ENCODE data around the gene CLCN4.
A peak's percentile ranks its signal among the peaks of the same experiment; 100 is the strongest.

The CLCN4 gene

DNA sequence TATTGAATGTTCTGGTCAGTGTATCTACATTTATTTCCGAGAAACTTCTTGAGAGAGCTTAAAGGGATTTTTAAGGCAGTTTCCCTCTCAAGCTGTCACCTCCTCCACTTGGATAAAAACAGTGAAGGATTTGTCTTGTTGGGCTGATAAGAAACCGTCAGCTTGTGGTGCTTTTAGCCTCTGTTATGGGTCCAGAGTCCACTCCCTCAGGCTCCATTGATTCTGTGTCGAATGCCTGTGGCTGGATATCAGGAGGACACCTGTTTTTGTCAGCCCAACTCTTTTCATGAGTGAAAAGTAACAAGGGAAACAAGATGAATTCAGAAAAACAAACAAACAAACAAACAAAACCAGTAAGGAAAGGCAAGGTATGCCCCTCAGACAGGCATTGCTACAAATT lies 12.4 kb downstream of the CLCN4 start:
- no peak for DNase-seq

DNA sequence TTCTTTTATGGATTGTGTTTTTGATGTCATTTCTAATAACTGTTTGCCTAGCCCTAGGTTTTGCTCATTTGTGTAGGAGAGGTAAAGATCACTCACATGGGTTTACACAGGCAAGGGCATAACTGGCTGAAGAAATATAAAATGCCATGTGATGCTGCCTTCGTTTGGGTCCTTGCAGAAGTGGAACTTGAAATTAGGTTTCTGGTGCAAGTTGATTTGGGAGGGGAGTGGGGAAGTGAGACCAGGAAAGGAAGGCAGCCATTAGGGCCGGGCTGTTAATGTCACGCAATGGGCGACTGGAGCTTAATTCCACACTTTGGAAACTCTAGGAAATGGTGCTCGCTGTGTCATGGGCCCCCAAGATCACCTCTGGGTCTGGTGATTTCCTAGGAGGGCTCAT lies 14.5 kb downstream of the CLCN4 start:
- no peak for DNase-seq

DNA sequence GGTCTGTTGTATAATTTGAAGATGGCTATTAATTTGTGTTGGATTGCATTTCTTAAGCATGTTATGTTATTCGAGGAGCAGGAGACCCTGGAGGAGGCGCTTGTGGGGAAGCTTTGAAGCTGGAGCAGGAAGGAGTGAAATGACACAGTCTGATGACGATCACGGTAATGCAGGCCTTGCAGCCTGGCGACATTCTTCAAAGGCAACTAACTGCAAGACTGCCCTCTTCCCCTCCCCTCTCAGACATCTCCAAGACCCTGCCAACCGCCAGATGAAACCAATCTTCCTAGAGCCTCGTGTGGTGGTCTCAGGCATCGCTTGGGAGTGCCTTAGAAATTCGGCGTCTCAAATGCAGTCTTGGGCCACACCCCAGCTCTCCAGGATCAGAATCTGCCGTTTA lies 16.1 kb downstream of the CLCN4 start:
- DNase-seq: no peak

DNA sequence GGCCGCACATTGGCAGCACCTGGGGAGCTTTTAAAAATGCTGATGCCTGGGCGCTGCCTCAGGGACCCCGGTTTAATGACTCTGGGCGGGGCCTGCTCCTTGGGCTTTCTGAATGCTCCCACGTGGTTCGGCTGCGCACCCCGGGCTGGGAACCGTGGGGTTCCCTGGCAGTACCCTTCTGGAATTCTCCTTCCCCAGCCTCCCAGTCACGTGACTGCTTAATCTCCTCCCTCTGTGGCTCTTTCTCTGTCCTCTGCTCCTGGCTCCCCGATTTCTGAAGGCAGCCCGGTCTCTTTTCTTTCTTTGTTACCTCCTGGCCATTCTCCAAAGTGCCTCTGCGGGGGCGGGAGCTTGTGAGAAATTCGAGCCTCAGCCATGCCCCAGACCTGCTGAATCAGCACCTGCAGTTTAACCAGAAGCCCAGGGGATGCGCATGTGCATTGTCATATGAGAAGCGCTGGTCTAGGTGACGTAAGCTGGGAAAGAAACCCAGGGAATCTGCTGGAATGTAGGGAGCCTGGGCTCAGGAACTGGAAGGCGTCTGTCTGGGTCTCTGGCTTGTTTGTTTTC lies 16.6 kb downstream of the CLCN4 start:
- DNase-seq: no peak

DNA sequence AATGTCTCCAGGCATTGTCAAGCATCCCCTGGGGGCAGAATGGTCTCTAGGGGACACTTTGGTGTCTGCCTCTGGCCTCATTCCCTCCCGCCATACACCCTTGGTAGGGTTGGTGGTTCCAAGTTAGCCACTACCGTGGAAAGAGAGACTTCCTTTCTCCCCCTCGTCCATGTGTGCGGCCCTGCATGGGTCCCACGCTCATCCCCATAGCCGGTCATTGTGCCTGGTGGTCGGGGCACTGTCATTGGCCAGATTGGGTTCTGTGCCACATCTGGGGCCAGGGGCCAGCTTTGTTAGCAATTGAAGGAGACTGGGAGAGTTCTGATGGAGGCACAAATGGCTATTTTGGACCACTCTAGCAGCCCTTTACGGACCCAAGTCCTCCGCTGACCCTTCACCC lies 17.3 kb downstream of the CLCN4 start:
- DNase-seq: no peak

DNA sequence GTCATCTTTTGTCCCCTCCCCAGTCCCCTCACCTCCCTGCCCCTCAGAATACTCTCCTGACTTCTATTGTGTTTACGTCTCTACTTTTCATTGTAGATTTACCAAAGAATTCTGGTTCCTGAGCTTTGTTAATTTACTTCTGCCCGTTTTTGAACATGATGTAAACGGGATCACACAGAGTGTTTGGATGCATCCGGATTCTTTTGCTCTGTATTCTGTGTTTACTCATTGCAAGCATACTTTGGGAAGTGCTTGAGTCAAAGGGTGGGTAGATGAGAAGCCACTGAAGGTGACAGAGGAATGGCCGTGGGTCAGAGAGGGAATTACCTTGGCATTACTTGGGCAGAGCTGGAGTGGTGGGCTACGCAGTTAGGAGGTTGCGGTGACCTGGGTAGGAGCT lies 18.0 kb downstream of the CLCN4 start:
- no peak for DNase-seq

DNA sequence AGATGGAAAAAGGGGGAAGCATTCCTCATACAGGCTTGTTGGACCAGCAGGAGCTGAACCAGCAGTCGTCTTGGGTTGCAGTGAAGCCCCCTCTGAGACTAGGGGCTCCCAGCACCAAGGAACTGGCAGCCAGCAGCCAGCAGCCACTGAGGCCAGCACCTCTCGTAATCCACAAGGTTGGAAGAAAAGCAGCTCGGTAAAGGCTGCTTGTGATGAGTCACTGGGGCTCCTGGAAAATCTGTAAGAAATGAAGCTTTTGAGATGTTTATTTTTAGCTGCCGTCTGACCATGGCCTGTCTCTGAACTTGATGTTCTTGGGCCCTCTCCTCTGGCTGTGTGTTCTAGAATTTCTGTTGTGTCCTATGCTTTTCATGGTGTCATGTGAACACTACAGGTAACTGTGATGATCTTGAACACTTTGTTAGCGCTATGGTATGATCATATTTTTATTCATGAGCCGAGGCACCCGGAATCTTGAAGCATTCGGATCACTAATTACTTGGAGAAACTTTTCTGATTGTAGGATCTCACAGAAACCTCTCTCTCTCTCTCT lies 18.6 kb downstream of the CLCN4 start:
- DNase-seq: no peak

DNA sequence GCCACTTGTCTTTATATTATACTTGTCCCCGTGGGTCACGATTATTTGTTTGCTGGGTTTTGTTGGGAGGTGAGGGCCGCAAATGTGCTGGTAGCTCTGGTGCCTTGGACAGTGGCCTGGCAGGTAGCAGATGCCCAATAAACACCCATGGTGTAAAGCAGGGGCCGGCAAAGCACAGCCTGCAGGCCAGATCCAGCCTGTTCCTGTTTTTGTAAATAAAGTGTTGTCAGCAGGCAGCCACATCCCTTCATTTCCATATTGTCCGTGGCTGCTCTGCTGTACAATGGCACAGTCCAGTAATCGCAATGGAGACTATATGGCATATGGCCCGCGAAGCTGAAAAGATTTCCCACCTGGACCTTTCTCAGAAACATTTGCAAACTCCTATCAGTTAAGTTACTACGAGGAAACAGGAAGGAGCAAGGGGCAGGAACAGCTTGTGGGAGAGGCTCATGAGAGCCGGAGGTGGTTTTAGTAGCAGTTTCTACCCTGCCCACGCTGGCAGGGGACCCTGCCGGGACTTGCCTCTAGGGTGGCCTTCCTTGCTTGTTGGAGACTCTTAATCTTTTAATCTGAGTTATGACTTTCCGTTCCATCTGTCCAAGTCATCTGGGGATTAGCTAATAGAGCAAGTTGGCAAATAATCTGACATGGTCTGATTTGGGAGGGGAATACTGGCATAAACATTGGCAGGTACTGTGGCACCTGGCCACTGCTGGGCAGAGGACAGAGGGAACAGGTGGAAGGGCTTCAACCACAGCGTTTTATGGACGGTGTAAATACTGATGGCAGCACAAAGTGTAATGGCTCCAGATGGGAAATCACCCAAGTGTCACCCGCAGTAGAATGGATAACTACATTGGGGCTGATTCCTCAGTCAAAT lies 19.6 kb downstream of the CLCN4 start:
- no peak for DNase-seq

DNA sequence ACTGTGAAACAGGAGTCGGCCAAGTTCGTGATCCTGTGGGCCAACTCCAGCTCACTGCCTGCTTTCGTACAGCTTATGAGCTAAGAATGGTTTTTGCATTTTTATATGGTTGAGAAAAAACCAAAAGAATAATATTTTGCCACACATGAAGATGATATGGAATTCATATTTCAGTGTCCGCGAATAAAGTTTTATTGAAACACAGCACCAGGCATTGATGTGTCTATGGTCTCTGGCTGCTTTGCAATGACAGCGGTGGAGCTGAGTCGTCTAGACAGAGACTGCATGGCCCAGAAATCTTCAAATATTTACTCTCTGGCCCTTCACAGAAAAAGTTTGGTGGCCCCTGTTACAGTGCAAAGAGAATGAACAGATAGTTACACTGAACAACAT lies 20.2 kb downstream of the CLCN4 start:
- no peak for DNase-seq

DNA sequence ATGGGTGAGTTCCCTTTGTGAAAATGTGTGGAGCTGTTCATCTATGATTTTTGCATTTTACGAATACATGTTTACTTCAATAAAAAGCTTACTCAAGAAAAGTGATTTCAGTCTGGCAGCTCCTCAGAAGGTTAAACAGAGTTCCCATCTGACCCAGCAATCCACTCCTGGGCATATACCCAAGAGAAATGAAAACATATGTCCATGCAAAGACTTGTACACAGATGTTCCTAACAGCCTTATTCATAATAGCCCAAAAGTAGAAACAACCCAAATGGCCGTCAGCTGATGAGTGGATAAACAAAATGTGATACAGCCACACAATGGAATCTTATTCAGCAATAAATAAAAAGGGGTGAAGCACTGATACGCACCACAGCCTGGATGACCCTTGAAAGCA lies 20.8 kb downstream of the CLCN4 start:
- DNase-seq: no peak

DNA sequence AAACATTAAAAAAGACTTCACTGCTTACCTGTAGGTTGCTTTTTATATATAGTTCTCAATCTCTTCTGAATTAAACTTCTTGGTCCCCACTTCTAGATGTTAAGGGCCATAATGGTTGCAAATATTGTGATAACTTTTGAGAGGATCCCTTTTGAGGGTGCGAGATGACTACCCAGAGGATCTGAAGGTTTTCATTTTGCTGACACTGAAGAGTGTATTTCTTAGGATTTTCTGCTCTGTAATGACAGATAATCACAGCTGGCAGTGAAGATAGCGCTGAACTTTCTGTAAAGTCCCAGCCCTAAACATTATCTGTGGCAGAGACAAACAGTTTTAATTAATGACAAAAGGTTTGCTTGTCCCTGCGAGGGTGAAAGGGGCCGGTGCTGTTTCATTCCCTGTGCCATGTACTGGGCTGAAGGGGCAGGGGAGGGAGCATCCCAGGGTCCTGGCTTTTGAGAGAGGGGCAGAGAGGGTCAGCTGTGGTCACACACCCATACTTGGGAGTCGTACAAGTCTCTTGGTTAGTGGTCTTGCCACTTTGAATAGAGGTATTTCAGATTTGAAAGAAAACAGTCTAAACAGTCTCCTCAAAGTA lies 22.2 kb downstream of the CLCN4 start:
- DNase-seq: no peak

DNA sequence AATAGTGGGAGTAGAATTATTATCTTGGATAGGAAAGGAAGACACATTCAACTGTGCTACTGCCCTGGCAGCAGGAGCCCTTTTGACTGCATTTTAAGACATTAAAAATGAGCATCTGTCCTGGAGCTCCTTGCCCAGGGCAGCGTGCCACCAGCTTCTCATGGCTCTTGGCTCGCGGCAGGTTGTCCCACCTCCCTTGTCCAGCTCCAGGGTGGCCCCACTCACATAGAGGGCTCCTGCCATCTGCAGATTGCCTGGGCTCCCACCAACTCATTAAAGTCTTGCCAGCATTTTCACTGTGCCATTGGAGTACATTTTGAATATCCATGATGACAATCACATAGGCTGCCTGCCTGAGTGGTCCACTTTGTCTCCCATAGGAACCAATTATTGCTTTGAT lies 27.0 kb downstream of the CLCN4 start:
- DNase-seq: no peak

DNA sequence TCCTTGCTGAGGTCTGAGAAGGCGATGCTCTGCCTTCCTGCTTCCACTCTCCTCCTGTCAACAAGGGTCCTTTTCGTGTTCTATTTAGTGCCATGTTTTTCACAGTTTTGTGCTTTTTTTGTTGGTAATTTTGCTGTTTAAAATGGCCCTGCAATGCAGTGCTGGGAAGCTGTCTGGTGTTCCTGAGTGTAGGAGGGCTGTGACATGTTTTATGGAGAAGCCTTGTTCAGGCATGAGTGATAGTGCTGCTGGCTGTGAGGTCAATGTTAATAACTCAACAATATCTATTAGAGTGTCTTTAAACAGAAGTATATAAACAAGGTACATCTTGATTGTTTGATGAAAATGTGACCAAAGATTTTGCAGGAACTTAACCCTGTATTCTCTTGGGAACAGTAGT lies 27.6 kb downstream of the CLCN4 start:
- DNase-seq: no peak

DNA sequence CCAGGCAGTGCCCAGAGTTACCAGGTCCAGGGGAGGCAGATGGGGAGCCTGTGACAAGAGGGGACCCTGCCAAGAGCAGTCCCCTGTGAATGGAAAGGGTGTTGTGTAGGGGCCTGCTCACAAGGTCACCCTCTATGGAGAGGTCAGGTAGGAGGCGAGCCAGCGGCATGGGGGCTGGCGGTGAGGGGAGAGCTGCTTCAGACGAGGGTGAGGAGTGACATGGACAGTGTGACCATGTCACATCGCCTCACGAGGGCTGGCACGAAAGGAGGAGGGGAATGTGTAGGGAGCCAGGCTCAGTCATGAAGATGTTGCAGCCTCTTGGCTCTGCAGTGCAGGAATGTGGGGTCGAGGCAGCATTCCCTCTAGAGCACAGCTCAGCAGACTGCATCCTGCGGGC lies 29.6 kb downstream of the CLCN4 start:
- no peak for DNase-seq

DNA sequence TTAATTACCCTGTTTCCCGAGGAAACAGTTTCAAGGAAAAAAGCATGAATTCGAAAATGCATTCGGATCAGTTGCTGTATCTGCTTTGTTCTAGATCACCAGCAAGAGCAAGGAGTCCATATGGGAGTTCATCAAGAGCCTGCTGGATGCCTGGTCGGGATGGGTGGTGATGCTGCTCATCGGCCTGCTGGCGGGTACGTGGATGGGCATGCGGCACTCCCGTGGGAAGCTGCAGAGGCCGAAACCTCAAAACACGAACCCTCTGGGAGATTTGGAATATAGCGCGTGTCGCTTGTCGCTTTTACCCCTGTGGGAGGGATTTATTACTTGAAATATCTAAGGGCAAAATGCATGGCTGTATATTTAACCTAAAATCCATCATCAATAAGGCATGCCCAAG lies 30.6 kb downstream of the CLCN4 start:
- no peak for DNase-seq

DNA sequence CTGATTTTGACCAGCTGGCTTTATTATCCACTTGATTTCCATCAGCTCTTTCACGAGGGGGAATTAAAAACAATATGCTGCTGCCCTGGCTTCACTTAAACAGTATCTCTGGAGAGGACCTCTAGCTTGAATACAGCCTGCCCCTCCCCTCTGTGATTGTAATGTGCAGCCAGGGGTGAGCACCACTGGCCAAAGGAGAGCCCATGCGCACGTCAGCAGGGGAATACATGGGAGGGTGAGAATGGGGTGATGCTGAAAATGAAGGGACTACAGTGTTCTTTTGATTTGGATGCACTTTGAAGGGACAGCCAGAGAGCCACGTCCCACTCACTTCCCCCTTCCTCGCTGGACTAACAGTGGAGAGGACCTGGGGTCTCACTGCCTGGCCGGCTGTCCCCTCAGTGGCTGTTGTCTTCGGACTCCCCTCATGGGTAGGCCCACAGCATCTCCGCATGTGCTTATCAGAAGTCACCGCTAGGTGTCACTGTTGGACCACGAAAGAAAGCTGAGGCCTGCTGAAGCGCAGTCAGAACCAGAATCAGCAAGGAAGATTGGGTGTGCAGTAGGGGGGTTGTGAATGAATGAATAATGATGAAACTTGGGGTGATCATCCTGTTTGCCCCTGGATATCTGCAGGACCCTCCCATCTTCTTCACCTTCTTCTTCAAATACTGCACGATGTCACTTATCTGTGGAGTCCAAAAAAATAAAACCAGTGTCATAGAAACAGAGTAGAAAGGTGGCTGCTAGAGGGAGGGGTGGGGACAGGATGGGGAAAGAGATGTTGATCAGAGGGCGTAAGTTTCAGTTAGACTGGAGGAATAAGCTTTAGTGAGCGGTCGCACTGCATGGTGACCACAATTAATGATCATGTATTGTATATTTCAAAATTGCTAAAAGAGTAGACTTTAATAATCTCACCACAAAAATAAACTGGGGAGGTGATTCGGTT lies 32.8 kb downstream of the CLCN4 start:
- peak; percentile 8 to 15 for DNase-seq

DNA sequence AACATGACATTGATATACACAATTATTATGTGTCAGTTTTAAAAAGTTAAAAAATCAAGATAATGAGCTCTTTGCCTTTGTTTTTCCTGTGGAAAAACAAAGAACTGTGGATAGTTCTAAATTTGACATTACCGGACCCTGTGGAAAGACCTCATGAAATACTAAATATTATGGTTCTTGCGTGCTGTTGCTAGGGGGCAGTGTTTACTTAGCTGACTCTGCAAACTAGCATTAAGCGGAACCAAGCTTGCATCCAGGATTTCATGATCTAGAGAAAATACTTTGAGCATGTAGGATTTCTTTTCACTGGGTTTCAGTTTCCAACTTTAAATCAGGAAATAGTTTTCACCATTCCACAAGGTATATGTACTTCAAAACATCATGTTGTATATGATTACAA lies 33.6 kb downstream of the CLCN4 start:
- peak in 1 of 2 donors; percentile 12 for DNase-seq

DNA sequence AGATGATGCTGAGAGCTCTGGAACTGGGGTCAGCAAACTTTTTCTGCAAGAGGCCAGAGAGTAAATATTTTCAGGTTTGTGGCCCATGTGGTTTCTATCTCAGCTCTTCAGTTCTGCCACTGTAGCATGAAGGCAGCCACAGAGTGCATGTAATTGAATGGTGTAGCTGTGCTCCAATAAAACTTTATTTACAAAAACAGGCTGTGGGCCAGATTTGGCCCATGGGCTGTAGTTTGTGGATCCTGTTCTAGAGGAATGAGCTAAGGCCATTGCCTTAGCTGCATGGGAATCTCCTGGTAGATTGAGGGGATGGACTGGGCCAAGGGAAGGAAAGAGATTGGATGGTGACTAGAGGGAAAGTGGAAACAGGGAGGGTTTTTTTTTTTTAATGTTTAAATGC lies 36.8 kb downstream of the CLCN4 start:
- no peak for DNase-seq

DNA sequence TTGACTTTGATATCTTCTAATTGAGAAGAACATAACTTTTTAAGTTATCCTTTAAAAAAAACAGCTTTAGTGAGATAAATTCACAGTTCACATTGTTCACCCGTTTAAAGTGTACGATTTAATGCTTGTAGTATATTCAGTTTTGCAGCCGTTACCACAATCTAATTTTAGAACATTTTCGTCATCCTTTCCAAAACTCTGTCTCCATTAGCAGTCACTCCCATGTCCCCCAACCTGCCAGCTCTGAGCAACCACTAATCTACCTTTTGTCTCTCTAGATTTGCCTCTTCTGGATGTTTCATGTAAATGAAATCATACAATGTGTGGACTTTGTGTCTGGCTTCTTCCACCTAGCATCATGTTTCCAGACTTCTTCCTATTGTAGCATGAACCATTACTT lies 38.6 kb downstream of the CLCN4 start:
- DNase-seq: no peak

DNA sequence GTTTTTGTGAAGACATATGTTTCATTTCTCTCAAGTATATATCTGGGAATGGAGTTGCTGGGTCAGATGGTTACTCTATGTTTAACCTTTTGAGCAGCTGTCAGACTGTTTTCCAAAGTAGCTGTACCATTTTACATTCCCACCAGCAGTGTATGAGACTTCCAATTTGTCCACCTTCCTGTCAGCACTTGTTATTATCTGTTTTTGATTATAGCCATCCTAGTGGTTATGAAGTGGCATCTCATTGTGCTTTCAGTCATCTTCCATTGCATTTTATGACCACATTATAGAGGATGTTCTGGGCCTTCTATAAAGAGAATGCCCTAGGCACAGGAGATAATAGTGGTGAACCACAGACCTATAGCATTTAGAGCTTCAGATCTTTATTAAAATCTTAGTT lies 39.2 kb downstream of the CLCN4 start:
- no peak for DNase-seq

DNA sequence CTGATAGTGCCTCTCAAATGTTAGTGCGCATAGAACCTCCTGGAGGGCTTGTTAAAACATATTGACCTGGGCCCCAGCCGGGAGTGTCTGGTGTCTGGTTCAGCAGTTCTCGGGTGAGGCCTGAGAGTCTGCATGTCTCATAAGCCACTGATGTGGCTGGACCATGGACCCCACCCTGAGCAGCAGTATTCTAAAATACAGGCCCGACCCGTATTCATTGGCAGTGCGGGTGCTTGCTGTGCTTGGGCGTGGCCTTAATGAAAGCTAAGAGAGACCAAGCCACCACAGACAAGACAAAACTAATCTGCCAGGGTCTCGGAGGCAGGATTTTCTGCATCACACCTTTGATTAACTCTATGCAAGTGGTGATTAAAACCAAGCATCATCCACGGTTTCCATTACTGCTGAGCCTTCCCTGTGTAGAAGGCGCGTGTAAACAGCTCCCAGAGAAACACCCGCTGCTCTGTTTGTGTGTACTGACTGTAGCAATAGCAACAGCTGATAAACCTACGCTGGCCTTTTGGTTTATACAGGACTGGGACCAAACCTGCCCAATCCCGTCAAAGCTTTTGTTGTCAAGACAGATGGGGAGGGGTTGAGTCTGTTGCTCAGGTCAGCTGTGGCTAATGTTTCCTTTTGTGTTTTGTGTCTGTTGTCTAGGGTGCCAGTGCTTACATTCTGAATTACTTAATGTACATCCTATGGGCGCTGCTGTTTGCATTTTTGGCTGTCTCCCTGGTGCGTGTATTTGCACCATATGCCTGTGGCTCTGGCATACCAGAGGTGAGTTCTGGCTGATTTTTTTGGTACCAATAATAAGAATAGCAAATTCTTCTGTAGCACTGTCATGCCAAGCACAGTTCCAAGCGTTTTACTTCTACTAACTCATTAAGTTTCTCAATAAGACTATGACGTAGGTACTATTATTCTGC lies 40.8 kb downstream of the CLCN4 start:
- no peak for DNase-seq

DNA sequence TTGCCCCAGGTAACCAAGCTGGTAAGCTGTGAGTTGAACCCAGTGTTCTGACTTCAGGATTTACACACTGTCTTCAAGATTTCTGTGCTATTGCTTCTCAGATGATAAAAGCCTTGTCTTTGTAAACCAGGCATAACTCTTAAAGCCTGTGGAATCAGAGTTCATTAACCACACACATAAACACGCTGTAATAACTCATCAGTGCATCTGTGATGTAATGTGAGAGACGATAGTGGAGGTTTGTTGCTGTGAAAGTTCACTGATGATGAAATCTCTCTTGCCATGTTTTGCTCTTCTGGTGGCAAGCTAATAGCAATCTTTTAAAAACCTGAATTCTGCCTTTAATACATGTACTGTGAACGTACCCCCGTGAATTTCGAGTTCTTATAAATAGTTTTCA lies 41.5 kb downstream of the CLCN4 start:
- DNase-seq: no peak
